ENCODE data around the gene METTL24.

METTL24 gene

GRCh38 chr6:110324548-110324947 lies 33.6 kb downstream of the METTL24 start:
- no peak overlapping the region for H3K4me3 ChIP-seq
- TF ChIP-seq CTCF (IDR thresholded peaks at IDR 0.05), result no peak
- peak overlapping the region; percentile 32 to 72 for H3K27ac ChIP-seq

GRCh38 chr6:110323258-110323657 lies 34.9 kb downstream of the METTL24 start:
- TF ChIP-seq CTCF (IDR thresholded peaks at IDR 0.05), result no peak
- DNase-seq (ENCODE audit: low spot score), result no peak
- H3K4me3 ChIP-seq, result no peak overlapping the region
- H3K27ac ChIP-seq, result no peak overlapping the region

More at GRCh38 chr6:110324548-110324947, 33.6 kb downstream of the METTL24 start:
- DNase-seq (ENCODE audit: low spot score), result no peak

GRCh38 chr6:110322874-110323242 lies 35.3 kb downstream of the METTL24 start:
- no peak overlapping the region for H3K27ac ChIP-seq
- no peak for TF ChIP-seq CTCF (IDR thresholded peaks at IDR 0.05)
- H3K4me3 ChIP-seq, result no peak overlapping the region
- DNase-seq (ENCODE audit: low spot score), result no peak

GRCh38 chr6:110322151-110322873 lies 35.8 kb downstream of the METTL24 start:
- no peak overlapping the region for H3K4me3 ChIP-seq
- no peak for DNase-seq (ENCODE audit: low spot score)
- no peak overlapping the region for H3K27ac ChIP-seq
- TF ChIP-seq CTCF (IDR thresholded peaks at IDR 0.05), result no peak

GRCh38 chr6:110320307-110320706 lies 37.8 kb downstream of the METTL24 start:
- DNase-seq (ENCODE audit: low spot score), result no peak
- Histone ChIP-seq H3K4me3 (no peak overlapping the region), H3K27ac (no peak overlapping the region)
- TF ChIP-seq CTCF (IDR thresholded peaks at IDR 0.05), result no peak

GRCh38 chr6:110319843-110320242 lies 38.3 kb downstream of the METTL24 start:
- Histone ChIP-seq H3K27ac (no peak overlapping the region), H3K4me3 (no peak overlapping the region)
- no peak for DNase-seq (ENCODE audit: low spot score)
- no peak for TF ChIP-seq CTCF (IDR thresholded peaks at IDR 0.05)

- no peak for DNase-seq (ENCODE audit: low spot score)
- Histone ChIP-seq H3K4me3 (no peak overlapping the region), H3K27ac (no peak overlapping the region)
- TF ChIP-seq CTCF (IDR thresholded peaks at IDR 0.05), result no peak
These were observed 38.8 kb downstream of the METTL24 start for GRCh38 chr6:110319381-110319780.

Measured in coronary artery (tissue), 2 donors.